H1 (cell line): ENCODE measurements around the gene PLAC1.

Experiments used
- BRCA1 ChIP-seq: IDR thresholded peaks from 2 replicates; pipeline ENCODE4 v1.6.1; 2012; ENCODE audit warnings: low read depth, low read length, improper control_type of control experiment
- RFX5 ChIP-seq: IDR thresholded peaks from 2 replicates; pipeline ENCODE4 v1.6.1; 2011; ENCODE audit warnings: low read depth, low read length, improper control_type of control experiment, borderline replicate concordance
- SRF ChIP-seq: IDR thresholded peaks from 2 replicates; pipeline ENCODE4 v1.6.1; 2011; ENCODE audit warnings: mild to moderate bottlenecking, low read depth, low read length, moderate library complexity
- TF ChIP-seq, protein P1 (sequence below), 3 experiments: IDR thresholded peaks; 1 replicate in 2 of 3; 2 replicates in 1 of 3; pipeline versions ENCODE4 v1.5.1 to v1.6.1; 2011; ENCODE audit warnings: low read length in 3 of 3, mild to moderate bottlenecking in 3 of 3, inconsistent platforms in 2 of 3, low read depth in 1 of 3, moderate library complexity in 1 of 3; ENCODE audit not compliant: insufficient read depth in 1 of 3; ENCODE audit errors: control extremely low read depth in 1 of 3

DNA sequence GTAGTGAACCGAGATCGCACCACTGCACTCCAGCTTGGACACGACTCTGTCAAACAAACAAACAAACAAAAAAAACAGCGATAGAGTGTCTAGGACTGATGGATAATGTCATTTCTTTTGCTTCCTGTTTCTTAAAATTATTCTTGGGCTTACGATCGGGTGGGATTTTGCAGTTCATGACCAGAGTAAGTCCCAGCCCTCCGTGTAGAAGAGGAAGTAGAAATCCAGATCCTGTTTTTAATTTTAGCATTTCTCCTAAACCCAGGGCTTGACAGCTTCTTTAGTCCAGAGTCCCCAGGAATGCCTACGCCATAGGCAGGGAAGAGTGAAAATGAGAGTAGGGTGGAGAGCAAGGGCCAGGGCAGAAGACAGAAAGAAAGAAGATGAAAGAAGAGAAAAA is 104.0 kb downstream of the PLAC1 start:
- TF ChIP-seq SRF (no peak), RFX5 (no peak), BRCA1 (no peak)
- TF ChIP-seq, protein P1, sequence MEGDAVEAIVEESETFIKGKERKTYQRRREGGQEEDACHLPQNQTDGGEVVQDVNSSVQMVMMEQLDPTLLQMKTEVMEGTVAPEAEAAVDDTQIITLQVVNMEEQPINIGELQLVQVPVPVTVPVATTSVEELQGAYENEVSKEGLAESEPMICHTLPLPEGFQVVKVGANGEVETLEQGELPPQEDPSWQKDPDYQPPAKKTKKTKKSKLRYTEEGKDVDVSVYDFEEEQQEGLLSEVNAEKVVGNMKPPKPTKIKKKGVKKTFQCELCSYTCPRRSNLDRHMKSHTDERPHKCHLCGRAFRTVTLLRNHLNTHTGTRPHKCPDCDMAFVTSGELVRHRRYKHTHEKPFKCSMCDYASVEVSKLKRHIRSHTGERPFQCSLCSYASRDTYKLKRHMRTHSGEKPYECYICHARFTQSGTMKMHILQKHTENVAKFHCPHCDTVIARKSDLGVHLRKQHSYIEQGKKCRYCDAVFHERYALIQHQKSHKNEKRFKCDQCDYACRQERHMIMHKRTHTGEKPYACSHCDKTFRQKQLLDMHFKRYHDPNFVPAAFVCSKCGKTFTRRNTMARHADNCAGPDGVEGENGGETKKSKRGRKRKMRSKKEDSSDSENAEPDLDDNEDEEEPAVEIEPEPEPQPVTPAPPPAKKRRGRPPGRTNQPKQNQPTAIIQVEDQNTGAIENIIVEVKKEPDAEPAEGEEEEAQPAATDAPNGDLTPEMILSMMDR (IDR thresholded peaks at IDR 0.05; ENCODE audit: control extremely low read depth in 1 of 3, insufficient read depth in 1 of 3, low read depth in 1 of 3, low read length in 3 of 3): no peak
